Subcutaneous abdominal adipose tissue (tissue), 5 donors: Measurements from ENCODE around the gene HSPA12B.

Experiments
- H3K27ac ChIP-seq: one replicate; pipeline ENCODE4 v1.7.0; 2013; ENCODE audit warnings: low read depth, mild to moderate bottlenecking, inconsistent platforms, low read length, moderate library complexity
- H3K27me3 ChIP-seq, 5 donors: one replicate each; pipeline ENCODE4 v1.7.0; 2013; ENCODE audit warnings: low read length in 5 of 5, inconsistent platforms in 1 of 5; ENCODE audit not compliant: control insufficient read depth in 5 of 5, insufficient read depth in 4 of 5
- H3K36me3 ChIP-seq, 5 donors: one replicate each; pipeline ENCODE4 v1.7.0; 2013; ENCODE audit warnings: low read length in 5 of 5; ENCODE audit not compliant: control insufficient read depth in 5 of 5, insufficient read depth in 5 of 5
- H3K4me1 ChIP-seq, 5 donors: one replicate each; pipeline ENCODE4 v1.7.0; 2013; ENCODE audit warnings: low read length in 5 of 5, mild to moderate bottlenecking in 3 of 5, moderate library complexity in 1 of 5; ENCODE audit not compliant: control insufficient read depth in 5 of 5, insufficient read depth in 5 of 5
- H3K4me3 ChIP-seq, 5 donors: one replicate each; pipeline ENCODE4 v1.7.0; 2013; ENCODE audit warnings: low read length in 5 of 5, low read depth in 1 of 5
- H3K9ac ChIP-seq, 5 donors: one replicate each; pipeline ENCODE4 v1.7.0; 2013; ENCODE audit warnings: low read length in 5 of 5, mild to moderate bottlenecking in 4 of 5, moderate library complexity in 3 of 5
- H3K9me3 ChIP-seq, 5 donors: one replicate each; pipeline ENCODE4 v1.7.0; 2013; ENCODE audit warnings: low read length in 5 of 5; ENCODE audit not compliant: control insufficient read depth in 5 of 5
- donor health status: healthy.
- donor health status: healthy.
- donor health status: healthy.
- donor health status: healthy.
- donor health status: healthy.

HSPA12B gene

GRCh38 chr20:3753501-3754275 lies 21.2 kb downstream of the HSPA12B start:
- Histone ChIP-seq H3K4me3 (no peak overlapping the region), H3K27ac (no peak overlapping the region)

GRCh38 chr20:3754276-3754630 lies 21.8 kb downstream of the HSPA12B start:
- Histone ChIP-seq H3K9me3 (no peaks in the 10 kb centered on the region), H3K27ac (no peak overlapping the region), H3K4me1 (peaks cover 0 to 71% (median 53%) of the 10 kb centered on the region in 5 donors), H3K36me3 (peaks cover 0 to 60% (median 42%) of the 10 kb centered on the region in 5 donors), H3K27me3 (no peaks in the 10 kb centered on the region), H3K9ac (no peak overlapping the region), H3K4me3 (no peak overlapping the region)

More at GRCh38 chr20:3753501-3754275, 21.2 kb downstream of the HSPA12B start:
- Histone ChIP-seq H3K27me3 (no peaks in the 10 kb centered on the region), H3K36me3 (peaks cover 0 to 61% (median 47%) of the 10 kb centered on the region in 5 donors), H3K9ac (peak overlapping the region in 1 of 5 donors; percentile 50), H3K4me1 (peaks cover 0 to 66% (median 48%) of the 10 kb centered on the region in 5 donors), H3K9me3 (no peaks in the 10 kb centered on the region)

- Histone ChIP-seq H3K9me3 (no peaks in the 10 kb centered on the region), H3K36me3 (peaks cover 0 to 55% (median 32%) of the 10 kb centered on the region in 5 donors), H3K4me3 (no peak overlapping the region), H3K9ac (peak overlapping the region in 1 of 5 donors; percentile 2), H3K27me3 (no peaks in the 10 kb centered on the region), H3K27ac (no peak overlapping the region), H3K4me1 (peaks cover 3 to 81% (median 63%) of the 10 kb centered on the region in 5 donors)
Observed at GRCh38 chr20:3755269-3755668, 22.8 kb downstream of the HSPA12B start.

- no peaks in the 10 kb centered on the region for H3K9me3 ChIP-seq
- H3K36me3 ChIP-seq = peaks cover 0 to 48% (median 28%) of the 10 kb centered on the region in 5 donors
- no peaks in the 10 kb centered on the region for H3K27me3 ChIP-seq
- H3K4me1 ChIP-seq = peaks cover 3 to 84% (median 67%) of the 10 kb centered on the region in 5 donors
- H3K27ac ChIP-seq = peak overlapping the region; percentile 29
- peak overlapping the region in 1 of 5 donors; percentile 41 for H3K9ac ChIP-seq
- no peak overlapping the region for H3K4me3 ChIP-seq
Observed at GRCh38 chr20:3755814-3756480, 23.5 kb downstream of the HSPA12B start.

- H3K4me1 ChIP-seq = peaks cover 3 to 87% (median 65%) of the 10 kb centered on the region in 5 donors
- peaks cover 0 to 41% (median 21%) of the 10 kb centered on the region in 5 donors for H3K36me3 ChIP-seq
Observed at GRCh38 chr20:3757268-3757667, 24.8 kb downstream of the HSPA12B start.

GRCh38 chr20:3758566-3758965 lies 26.1 kb downstream of the HSPA12B start:
- H3K27ac ChIP-seq = peak overlapping the region; percentile 60
- no peak overlapping the region for H3K4me3 ChIP-seq
- H3K27me3 ChIP-seq = no peaks in the 10 kb centered on the region
- no peaks in the 10 kb centered on the region for H3K9me3 ChIP-seq
- peak overlapping the region in 1 of 5 donors; percentile 66 for H3K9ac ChIP-seq
- peaks cover 3 to 84% (median 56%) of the 10 kb centered on the region in 5 donors for H3K4me1 ChIP-seq
- peaks cover 0 to 39% (median 17%) of the 10 kb centered on the region in 5 donors for H3K36me3 ChIP-seq

More at GRCh38 chr20:3757268-3757667, 24.8 kb downstream of the HSPA12B start:
- Histone ChIP-seq H3K9me3 (no peaks in the 10 kb centered on the region), H3K27ac (peak overlapping the region; percentile 60), H3K27me3 (no peaks in the 10 kb centered on the region), H3K9ac (no peak overlapping the region), H3K4me3 (no peak overlapping the region)

- Histone ChIP-seq H3K27ac (peak overlapping the region; percentile 24), H3K27me3 (no peaks in the 10 kb centered on the region), H3K9ac (peak overlapping the region in 4 of 5 donors; percentile 28 to 67 (median 62)), H3K4me1 (peaks cover 5 to 84% (median 59%) of the 10 kb centered on the region in 5 donors), H3K4me3 (no peak overlapping the region), H3K36me3 (peaks cover 0 to 38% (median 15%) of the 10 kb centered on the region in 5 donors), H3K9me3 (no peaks in the 10 kb centered on the region)
Observed at GRCh38 chr20:3759316-3759823, 26.9 kb downstream of the HSPA12B start.

GRCh38 chr20:3759884-3760283 lies 27.4 kb downstream of the HSPA12B start:
- peak overlapping the region; percentile 24 for H3K27ac ChIP-seq
- no peak overlapping the region for H3K4me3 ChIP-seq
- peaks cover 0 to 33% (median 15%) of the 10 kb centered on the region in 5 donors for H3K36me3 ChIP-seq
- H3K9ac ChIP-seq = peak overlapping the region in 2 of 5 donors; percentile 57 to 66
- peaks cover 7 to 84% (median 64%) of the 10 kb centered on the region in 5 donors for H3K4me1 ChIP-seq
- H3K9me3 ChIP-seq = no peaks in the 10 kb centered on the region
- no peaks in the 10 kb centered on the region for H3K27me3 ChIP-seq

GRCh38 chr20:3760655-3761348 lies 28.3 kb downstream of the HSPA12B start:
- Histone ChIP-seq H3K36me3 (peaks cover 0 to 24% (median 8%) of the 10 kb centered on the region in 5 donors), H3K4me3 (no peak overlapping the region)

More at GRCh38 chr20:3760655-3761348, 28.3 kb downstream of the HSPA12B start:
- Histone ChIP-seq H3K9me3 (no peaks in the 10 kb centered on the region), H3K27ac (no peak overlapping the region), H3K9ac (no peak overlapping the region), H3K4me1 (peaks cover 12 to 87% (median 71%) of the 10 kb centered on the region in 5 donors), H3K27me3 (no peaks in the 10 kb centered on the region)
